H9 (cell line): ENCODE data around the gene LGR5. TPM values are rescaled to one million over a fixed set of nuclear protein-coding genes. Genes with fewer than 3 reads are reported as not detected.

Experiments used
- DNase-seq: peaks from one replicate; pipeline ENCODE4 v3.0.0-alpha.2; 2017
- H2AFZ ChIP-seq: one replicate; pipeline ENCODE4 v1.6.1; 2013; ENCODE audit warnings: mild to moderate bottlenecking, low read length, control low read depth, moderate library complexity
- H2AK5ac ChIP-seq: 2 replicates; pipeline ENCODE4 v1.6.1; 2013; ENCODE audit warnings: low read length, control low read depth, mixed read lengths; ENCODE audit not compliant: insufficient read length
- H2BK120ac ChIP-seq: one replicate; pipeline ENCODE4 v1.6.1; 2013; ENCODE audit warnings: low read depth, mild to moderate bottlenecking, low read length, control low read depth, inconsistent platforms; ENCODE audit not compliant: poor library complexity, severe bottlenecking
- H2BK12ac ChIP-seq: 2 replicates; pipeline ENCODE4 v1.6.1; 2013; ENCODE audit warnings: low read length, control low read depth, mixed read lengths, low read depth; ENCODE audit not compliant: insufficient read length
- H2BK15ac ChIP-seq: 2 replicates; pipeline ENCODE4 v1.6.1; 2013; ENCODE audit warnings: low read depth, low read length, control low read depth
- H2BK20ac ChIP-seq: one replicate; pipeline ENCODE4 v1.6.1; 2013; ENCODE audit warnings: low read depth, mild to moderate bottlenecking, low read length, control low read depth, inconsistent platforms; ENCODE audit not compliant: poor library complexity, severe bottlenecking
- H2BK5ac ChIP-seq: 2 replicates; pipeline ENCODE4 v1.6.1; 2013; ENCODE audit warnings: low read length, control low read depth, mixed read lengths; ENCODE audit not compliant: insufficient read length
- H3K14ac ChIP-seq: 2 replicates; pipeline ENCODE4 v1.6.1; 2013; ENCODE audit warnings: low read length, control low read depth; ENCODE audit not compliant: insufficient read depth
- H3K18ac ChIP-seq: 2 replicates; pipeline ENCODE4 v1.6.1; 2013; ENCODE audit warnings: low read depth, mild to moderate bottlenecking, mixed read lengths, low read length, control low read depth; ENCODE audit not compliant: insufficient read length
- H3K23ac ChIP-seq: 2 replicates; pipeline ENCODE4 v1.6.1; 2013; ENCODE audit warnings: low read length, control low read depth, mixed read lengths, low read depth; ENCODE audit not compliant: insufficient read length
- H3K23me2 ChIP-seq: 2 replicates; pipeline ENCODE4 v1.6.1; 2013; ENCODE audit warnings: low read depth, mild to moderate bottlenecking, mixed read lengths, low read length, control low read depth; ENCODE audit not compliant: insufficient read length, poor library complexity, severe bottlenecking
- H3K27ac ChIP-seq: 2 replicates; pipeline ENCODE4 v1.5.1; 2013; ENCODE audit warnings: low read length, control low read depth, mixed read lengths, low read depth; ENCODE audit not compliant: insufficient read length
- H3K27me3 ChIP-seq: 2 replicates; pipeline ENCODE4 v1.6.1; 2013; ENCODE audit warnings: low read length, control low read depth, inconsistent platforms; ENCODE audit not compliant: insufficient read depth
- H3K4ac ChIP-seq: 2 replicates; pipeline ENCODE4 v1.6.1; 2013; ENCODE audit warnings: low read depth, mild to moderate bottlenecking, control low read depth, inconsistent platforms, low read length, moderate library complexity
- H3K4me1 ChIP-seq: 2 replicates; pipeline ENCODE4 v1.6.1; 2013; ENCODE audit warnings: low read length, control low read depth, inconsistent platforms; ENCODE audit not compliant: insufficient read depth
- H3K4me2 ChIP-seq: 2 replicates; pipeline ENCODE4 v1.6.1; 2013; ENCODE audit warnings: low read length, control low read depth, mixed read lengths; ENCODE audit not compliant: insufficient read length, insufficient read depth
- H3K56ac ChIP-seq: 2 replicates; pipeline ENCODE4 v1.6.1; 2013; ENCODE audit warnings: low read depth, mild to moderate bottlenecking, mixed read lengths, low read length, control low read depth; ENCODE audit not compliant: insufficient read length
- H3K79me1 ChIP-seq: 2 replicates; pipeline ENCODE4 v1.6.1; 2013; ENCODE audit warnings: low read depth, mild to moderate bottlenecking, moderate library complexity, low read length, control low read depth, inconsistent platforms; ENCODE audit not compliant: insufficient read depth, poor library complexity, severe bottlenecking
- H3K79me2 ChIP-seq: 2 replicates; pipeline ENCODE4 v1.6.1; 2013; ENCODE audit warnings: low read length, control low read depth, inconsistent platforms; ENCODE audit not compliant: insufficient read depth
- H3K9ac ChIP-seq: 2 replicates; pipeline ENCODE4 v1.6.1; 2013; ENCODE audit warnings: low read length, control low read depth, mixed read lengths; ENCODE audit not compliant: insufficient read length; ENCODE audit errors: extremely low read depth
- H3K9me3 ChIP-seq: one replicate; pipeline ENCODE4 v1.6.1; 2013; ENCODE audit warnings: low read depth, low read length, inconsistent platforms; ENCODE audit not compliant: control insufficient read depth
- H3T11ph ChIP-seq: one replicate; pipeline ENCODE4 v1.6.1; 2013; ENCODE audit warnings: mild to moderate bottlenecking, low read length, control low read depth, inconsistent platforms
- H4K20me1 ChIP-seq: one replicate; pipeline ENCODE4 v1.6.1; 2013; ENCODE audit not compliant: control insufficient read depth, insufficient read length, insufficient read depth
- H4K5ac ChIP-seq: 2 replicates; pipeline ENCODE4 v1.6.1; 2013; ENCODE audit warnings: low read depth, mild to moderate bottlenecking, mixed read lengths, low read length, control low read depth; ENCODE audit not compliant: insufficient read length
- H4K8ac ChIP-seq: replicated peaks from 2 replicates; pipeline ENCODE4 v1.6.1; 2013; ENCODE audit warnings: low read length, control low read depth, mixed read lengths, low read depth; ENCODE audit not compliant: insufficient read length
- H4K91ac ChIP-seq: 2 replicates; pipeline ENCODE4 v1.6.1; 2013; ENCODE audit warnings: low read depth, mild to moderate bottlenecking, moderate library complexity, mixed read lengths, low read length, control low read depth; ENCODE audit not compliant: insufficient read length
- H3K27ac Mint-ChIP-seq, 3 experiments: 2 replicates in 2 of 3; 3 replicates in 1 of 3; pipeline ENCODE4 v1.8.0; 2020 to 2021; ENCODE audit warnings: mixed read lengths in 3 of 3, mild to moderate bottlenecking in 1 of 3, moderate library complexity in 1 of 3
- H3K27me3 Mint-ChIP-seq: 2 replicates; pipeline ENCODE4 v1.8.0; 2021; ENCODE audit warnings: low read depth, mild to moderate bottlenecking, moderate library complexity, mixed read lengths
- H3K36me3 Mint-ChIP-seq, 3 experiments: 2 replicates in 2 of 3; 3 replicates in 1 of 3; pipeline ENCODE4 v1.8.0; 2020 to 2021; ENCODE audit warnings: low read depth in 3 of 3, mixed read lengths in 3 of 3; ENCODE audit not compliant: insufficient read depth in 1 of 3
- H3K4me1 Mint-ChIP-seq, 2 experiments: 2 replicates each; pipeline ENCODE4 v1.8.0; 2020; ENCODE audit warnings: mixed read lengths in 2 of 2
- H3K4me3 Mint-ChIP-seq, 2 experiments: 2 replicates in 1 of 2; 3 replicates in 1 of 2; pipeline ENCODE4 v1.8.0; 2020 to 2021; ENCODE audit warnings: mild to moderate bottlenecking in 2 of 2, mixed read lengths in 2 of 2, moderate library complexity in 1 of 2
- H3K9me3 Mint-ChIP-seq, 2 experiments: 2 replicates in 1 of 2; 3 replicates in 1 of 2; pipeline ENCODE4 v1.8.0; 2020; ENCODE audit warnings: mild to moderate bottlenecking in 2 of 2, mixed read lengths in 2 of 2, moderate library complexity in 1 of 2
- WGBS: extraction: QIAGEN DNeasy Blood & Tissue Kit; methylation state at CpG from one replicate; pipeline ENCODE4 v1.1.7; 2013; ENCODE audit warnings: missing lambda C conversion rate, low lambda C conversion rate, mixed read lengths; ENCODE audit not compliant: insufficient read length; ENCODE audit errors: extremely low coverage; 5-methylcytosine and 5-hydroxymethylcytosine counted together
- total RNA-seq: library from RNA; stranded (reverse); gene quantifications from 2 replicates; pipeline ENCODE4 v1.2.1, GENCODE V29; 2021
- TF ChIP-seq, protein P1 (sequence below): fragments of 200-600 bp; sonication (generic); conservative IDR thresholded peaks from 3 replicates; pipeline ENCODE4 v1.8.0; 2021; ENCODE audit warnings: antibody characterized with exemption, mild to moderate bottlenecking

LGR5 gene
- total RNA-seq, 1 experiment from 2014 or later, result 0.09 TPM

GRCh38 chr12:71627438-71628002 lies 187.9 kb downstream of the LGR5 start:
- WGBS, result no CpG with 5 or more reads among the region's 2 CpGs

More at GRCh38 chr12:71627438-71628002, 187.9 kb downstream of the LGR5 start:
- no peak overlapping the region for H3T11ph ChIP-seq
- H2AK5ac ChIP-seq, result no peak overlapping the region
- no peak overlapping the region for H3K14ac ChIP-seq
- no peak overlapping the region for H4K5ac ChIP-seq
- no peaks in the 10 kb centered on the region for H3K9me3 Mint-ChIP-seq
- H3K4me1 ChIP-seq, result no peaks in the 10 kb centered on the region
- no peak overlapping the region for H3K18ac ChIP-seq
- no peak overlapping the region for H3K4me3 Mint-ChIP-seq
- H3K36me3 Mint-ChIP-seq, result peaks cover 13 to 80% (median 74%) of the 10 kb centered on the region in 3 experiments; a peak in 6 of 7 replicates
- no peak overlapping the region for H2BK12ac ChIP-seq
- H3K27ac ChIP-seq, result no peak overlapping the region
- H4K8ac ChIP-seq, result no peak overlapping the region
- H2BK15ac ChIP-seq, result no peak overlapping the region
- H3K79me1 ChIP-seq, result no peaks in the 10 kb centered on the region
- H3K56ac ChIP-seq, result no peak overlapping the region
- H3K9me3 ChIP-seq, result no peaks in the 10 kb centered on the region
- H3K4ac ChIP-seq, result no peak overlapping the region
- no peak overlapping the region for H2AFZ ChIP-seq
- H4K91ac ChIP-seq, result no peak overlapping the region
- no peaks in the 10 kb centered on the region for H3K4me1 Mint-ChIP-seq
- H3K27me3 Mint-ChIP-seq, result no peaks in the 10 kb centered on the region
- TF ChIP-seq, protein P1, sequence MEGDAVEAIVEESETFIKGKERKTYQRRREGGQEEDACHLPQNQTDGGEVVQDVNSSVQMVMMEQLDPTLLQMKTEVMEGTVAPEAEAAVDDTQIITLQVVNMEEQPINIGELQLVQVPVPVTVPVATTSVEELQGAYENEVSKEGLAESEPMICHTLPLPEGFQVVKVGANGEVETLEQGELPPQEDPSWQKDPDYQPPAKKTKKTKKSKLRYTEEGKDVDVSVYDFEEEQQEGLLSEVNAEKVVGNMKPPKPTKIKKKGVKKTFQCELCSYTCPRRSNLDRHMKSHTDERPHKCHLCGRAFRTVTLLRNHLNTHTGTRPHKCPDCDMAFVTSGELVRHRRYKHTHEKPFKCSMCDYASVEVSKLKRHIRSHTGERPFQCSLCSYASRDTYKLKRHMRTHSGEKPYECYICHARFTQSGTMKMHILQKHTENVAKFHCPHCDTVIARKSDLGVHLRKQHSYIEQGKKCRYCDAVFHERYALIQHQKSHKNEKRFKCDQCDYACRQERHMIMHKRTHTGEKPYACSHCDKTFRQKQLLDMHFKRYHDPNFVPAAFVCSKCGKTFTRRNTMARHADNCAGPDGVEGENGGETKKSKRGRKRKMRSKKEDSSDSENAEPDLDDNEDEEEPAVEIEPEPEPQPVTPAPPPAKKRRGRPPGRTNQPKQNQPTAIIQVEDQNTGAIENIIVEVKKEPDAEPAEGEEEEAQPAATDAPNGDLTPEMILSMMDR, result no peak
- H3K23ac ChIP-seq, result no peak overlapping the region
- no peaks in the 10 kb centered on the region for H4K20me1 ChIP-seq
- H3K27ac Mint-ChIP-seq, result no peak overlapping the region
- H3K23me2 ChIP-seq, result no peaks in the 10 kb centered on the region
- no peak overlapping the region for H2BK120ac ChIP-seq
- H3K79me2 ChIP-seq, result no peaks in the 10 kb centered on the region
- H3K9ac ChIP-seq, result no peak overlapping the region
- H2BK5ac ChIP-seq, result no peak overlapping the region
- H2BK20ac ChIP-seq, result no peak overlapping the region
- no peak for DNase-seq
- no peak overlapping the region for H3K4me2 ChIP-seq
- no peaks in the 10 kb centered on the region for H3K27me3 ChIP-seq

Other genes starting within 250 kb of the LGR5 start
- 24.4 and 26.4 TPM in 2 replicates for gene ZFC3H1, start 224.1 kb downstream of the LGR5 start, total RNA-seq
- gene THAP2, start 224.5 kb downstream of the LGR5 start, total RNA-seq, result 2.5 and 3.7 TPM in 2 replicates
- 17.3 and 18.4 TPM in 2 replicates for gene TMEM19, start 246.3 kb downstream of the LGR5 start, total RNA-seq